Measurements from ENCODE around the gene TANGO2.

Gene TANGO2

DNA sequence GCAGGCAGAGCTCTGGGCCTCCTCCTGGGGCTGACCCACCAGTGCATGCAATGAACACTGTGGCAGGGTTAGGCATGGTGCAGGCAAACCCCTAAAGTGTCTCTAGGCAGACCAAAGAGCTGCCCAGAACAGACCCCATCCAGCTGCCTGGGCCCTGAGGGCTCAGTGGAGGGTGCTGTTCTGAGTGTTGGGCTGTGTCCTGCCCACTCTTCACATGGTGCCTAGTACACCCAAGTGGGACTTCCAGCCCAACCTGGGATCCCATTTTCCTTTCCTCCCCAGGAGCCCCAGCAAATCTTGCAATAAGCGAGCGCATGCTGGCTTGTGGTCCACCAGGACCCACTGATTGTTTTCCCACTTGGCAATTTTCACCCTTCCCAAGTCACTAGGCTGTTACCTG lies 30.7 kb upstream of the TANGO2 start:
- Mint-ChIP-seq H3K4me3 (no peak overlapping the region), H3K27me3 (ENCODE audit: low read depth, poor library complexity) (peaks cover 4% of the 10 kb centered on the region), H3K9me3 (no peaks in the 10 kb centered on the region), H3K36me3 (ENCODE audit: low read depth) (no peaks in the 10 kb centered on the region), H3K27ac (no peak overlapping the region), H3K4me1 (peaks cover 19% of the 10 kb centered on the region)
- no peak for DNase-seq
- TF ChIP-seq, protein P1, sequence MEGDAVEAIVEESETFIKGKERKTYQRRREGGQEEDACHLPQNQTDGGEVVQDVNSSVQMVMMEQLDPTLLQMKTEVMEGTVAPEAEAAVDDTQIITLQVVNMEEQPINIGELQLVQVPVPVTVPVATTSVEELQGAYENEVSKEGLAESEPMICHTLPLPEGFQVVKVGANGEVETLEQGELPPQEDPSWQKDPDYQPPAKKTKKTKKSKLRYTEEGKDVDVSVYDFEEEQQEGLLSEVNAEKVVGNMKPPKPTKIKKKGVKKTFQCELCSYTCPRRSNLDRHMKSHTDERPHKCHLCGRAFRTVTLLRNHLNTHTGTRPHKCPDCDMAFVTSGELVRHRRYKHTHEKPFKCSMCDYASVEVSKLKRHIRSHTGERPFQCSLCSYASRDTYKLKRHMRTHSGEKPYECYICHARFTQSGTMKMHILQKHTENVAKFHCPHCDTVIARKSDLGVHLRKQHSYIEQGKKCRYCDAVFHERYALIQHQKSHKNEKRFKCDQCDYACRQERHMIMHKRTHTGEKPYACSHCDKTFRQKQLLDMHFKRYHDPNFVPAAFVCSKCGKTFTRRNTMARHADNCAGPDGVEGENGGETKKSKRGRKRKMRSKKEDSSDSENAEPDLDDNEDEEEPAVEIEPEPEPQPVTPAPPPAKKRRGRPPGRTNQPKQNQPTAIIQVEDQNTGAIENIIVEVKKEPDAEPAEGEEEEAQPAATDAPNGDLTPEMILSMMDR (IDR thresholded peaks at IDR 0.05): no peak

DNA sequence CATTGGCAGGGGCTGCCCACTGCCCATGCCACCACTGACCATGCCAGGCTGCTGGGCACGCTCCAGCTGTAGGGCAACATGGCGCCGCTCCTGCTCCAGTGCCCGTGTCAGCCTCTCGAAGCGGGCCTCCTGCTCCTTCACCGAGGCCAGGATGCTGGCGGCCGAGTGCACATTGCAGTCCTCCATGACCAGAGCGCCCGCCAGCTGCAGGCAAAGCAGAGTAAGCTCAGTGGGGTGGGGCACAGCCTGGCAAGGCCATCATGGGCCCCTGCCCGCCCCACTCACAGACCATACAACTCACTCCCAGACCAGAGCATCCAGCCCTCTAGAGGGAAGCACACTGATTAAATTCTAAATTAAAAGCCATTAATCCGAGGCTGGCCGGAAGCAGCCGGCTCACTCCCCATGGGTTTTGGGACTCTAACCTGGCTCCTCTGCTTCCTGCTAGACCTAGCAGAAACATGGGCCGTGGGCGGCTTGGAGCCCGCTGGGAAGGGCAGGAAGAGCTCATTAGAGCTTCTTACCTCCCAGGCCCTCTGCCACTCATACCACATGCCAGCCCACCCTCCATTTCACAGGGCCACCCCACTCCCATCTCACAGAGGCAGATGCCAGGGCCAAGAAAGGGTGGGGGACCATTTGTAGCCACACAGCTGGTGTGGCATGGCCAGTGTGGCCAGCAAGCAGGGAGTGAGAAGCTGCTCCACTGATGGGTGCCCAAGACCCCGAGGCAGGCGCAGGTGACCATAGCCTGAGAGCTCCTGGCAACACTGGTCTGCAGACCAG lies 30.1 kb upstream of the TANGO2 start:
- H3K36me3 Mint-ChIP-seq (ENCODE audit: low read depth): no peaks in the 10 kb centered on the region
- H3K27me3 Mint-ChIP-seq (ENCODE audit: low read depth, poor library complexity): peaks cover 4% of the 10 kb centered on the region
- peaks cover 13% of the 10 kb centered on the region for H3K4me1 Mint-ChIP-seq
- H3K9me3 Mint-ChIP-seq: no peaks in the 10 kb centered on the region
- TF ChIP-seq, protein P1 (IDR thresholded peaks at IDR 0.05): no peak
- no peak overlapping the region for H3K4me3 Mint-ChIP-seq
- no peak for DNase-seq
- H3K27ac Mint-ChIP-seq: no peak overlapping the region

DNA sequence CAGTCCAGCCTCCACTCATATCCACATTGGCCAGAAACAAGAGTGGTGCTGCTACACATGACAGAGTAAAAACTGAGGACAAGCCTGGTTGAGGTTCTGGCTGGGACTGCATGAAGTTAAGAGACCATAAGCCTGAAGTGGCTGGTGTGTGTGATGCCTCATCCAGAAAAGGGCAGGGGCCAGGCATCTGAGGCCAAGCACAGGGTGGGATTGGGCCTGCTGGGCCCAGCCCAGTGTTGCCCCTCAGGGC lies 29.6 kb upstream of the TANGO2 start:
- H3K36me3 Mint-ChIP-seq (ENCODE audit: low read depth): no peaks in the 10 kb centered on the region
- H3K4me1 Mint-ChIP-seq: peaks cover 8% of the 10 kb centered on the region
- peaks cover 4% of the 10 kb centered on the region for H3K27me3 Mint-ChIP-seq (ENCODE audit: low read depth, poor library complexity)
- no peaks in the 10 kb centered on the region for H3K9me3 Mint-ChIP-seq
- DNase-seq: no peak
- no peak overlapping the region for H3K27ac Mint-ChIP-seq
- TF ChIP-seq, protein P1 (IDR thresholded peaks at IDR 0.05): no peak
- H3K4me3 Mint-ChIP-seq: no peak overlapping the region

DNA sequence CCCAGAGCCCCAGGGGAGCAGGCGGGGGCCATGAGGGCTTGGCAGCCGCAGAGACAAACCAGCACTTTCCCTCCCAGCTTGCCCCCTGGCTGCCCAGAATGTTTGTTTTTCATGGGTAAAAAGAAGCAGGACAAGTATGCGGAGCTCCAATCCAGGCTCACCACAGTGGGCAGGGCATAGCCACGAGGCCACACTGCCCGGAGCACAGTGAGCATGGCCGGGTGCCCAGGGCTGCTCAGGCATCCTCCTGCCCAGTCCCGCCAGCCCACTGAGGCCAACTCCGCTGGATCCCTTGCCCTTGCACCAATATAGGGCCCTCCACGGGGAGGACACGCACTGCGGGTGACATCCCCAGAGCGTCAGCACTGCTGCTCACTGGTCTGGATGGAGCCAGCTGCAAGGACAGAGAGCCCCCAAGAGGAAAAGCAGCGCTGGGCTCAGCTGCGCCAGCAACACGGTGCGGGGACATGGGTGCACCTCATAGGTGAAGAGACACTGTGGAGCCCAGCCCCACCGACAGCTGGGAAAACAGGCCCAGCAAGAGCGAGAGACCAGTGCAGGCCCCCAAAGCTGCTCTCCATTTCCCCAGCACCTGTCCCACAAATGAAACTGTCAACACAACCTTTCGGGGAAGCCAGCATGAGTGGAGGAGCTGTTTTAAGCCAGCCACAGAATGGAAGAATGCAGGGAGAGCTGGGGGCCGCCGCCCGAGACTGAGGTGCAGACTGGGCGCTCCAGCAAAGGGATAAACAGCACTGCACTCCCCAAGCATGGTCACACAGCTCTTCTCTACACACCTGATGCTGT lies 29.1 kb upstream of the TANGO2 start:
- peaks cover 4% of the 10 kb centered on the region for H3K27me3 Mint-ChIP-seq (ENCODE audit: low read depth, poor library complexity)
- no peak for DNase-seq

DNA sequence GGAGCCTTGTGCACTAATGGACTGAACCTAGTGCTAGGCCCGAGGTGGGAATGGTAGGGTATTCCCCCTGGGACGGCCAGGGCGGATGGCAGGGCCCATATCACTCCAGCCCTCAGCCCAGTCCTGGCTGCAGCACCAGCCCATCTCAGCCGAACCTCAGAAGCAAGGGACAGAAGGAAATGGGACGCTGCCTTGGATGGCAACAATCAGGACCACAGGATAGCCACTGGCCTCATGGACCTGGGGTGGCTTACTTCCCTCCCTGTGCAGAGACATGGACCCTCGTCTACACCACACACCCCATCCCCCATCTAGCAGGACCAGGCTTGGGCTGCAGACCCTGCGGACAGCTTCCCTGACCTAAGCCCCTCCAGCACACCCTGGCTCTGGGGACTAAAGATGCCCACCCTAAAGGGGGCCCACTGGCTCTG lies 28.4 kb upstream of the TANGO2 start:
- Mint-ChIP-seq H3K4me1 (peaks cover 8% of the 10 kb centered on the region), H3K36me3 (ENCODE audit: low read depth) (no peaks in the 10 kb centered on the region), H3K27ac (no peak overlapping the region), H3K9me3 (no peaks in the 10 kb centered on the region), H3K4me3 (no peak overlapping the region), H3K27me3 (ENCODE audit: low read depth, poor library complexity) (peaks cover 4% of the 10 kb centered on the region)
- no peak for DNase-seq
- TF ChIP-seq, protein P1 (IDR thresholded peaks at IDR 0.05): no peak

More for the DNA sequence above, 29.1 kb upstream of the TANGO2 start:
- Mint-ChIP-seq H3K4me3 (no peak overlapping the region), H3K4me1 (peaks cover 8% of the 10 kb centered on the region), H3K36me3 (ENCODE audit: low read depth) (no peaks in the 10 kb centered on the region), H3K9me3 (no peaks in the 10 kb centered on the region), H3K27ac (no peak overlapping the region)
- TF ChIP-seq, protein P1 (IDR thresholded peaks at IDR 0.05): no peak
